Suprapubic skin (tissue), 4 donors: ENCODE data around the gene NKX1-2. TPM values are rescaled to one million over a fixed set of nuclear protein-coding genes. Genes with fewer than 3 reads are reported as not detected.

Experiments
- DNase-seq, 2 donors: peaks; one replicate each; pipeline ENCODE4 v3.0.0-alpha.2; 2019; ENCODE audit warnings: low spot score in 2 of 2
- H3K27ac ChIP-seq: fragments of 200-600 bp; sonication (generic); one replicate; pipeline ENCODE4 v1.5.1; 2019
- H3K27me3 ChIP-seq: fragments of 200-600 bp; sonication (generic); one replicate; pipeline ENCODE4 v1.5.1; 2019
- H3K36me3 ChIP-seq: fragments of 200-600 bp; sonication (generic); one replicate; pipeline ENCODE4 v1.5.1; 2019
- H3K4me1 ChIP-seq: fragments of 200-600 bp; sonication (generic); one replicate; pipeline ENCODE4 v1.5.1; 2019
- H3K4me3 ChIP-seq: fragments of 200-600 bp; sonication (generic); one replicate; pipeline ENCODE4 v1.5.1; 2019; ENCODE audit warnings: mild to moderate bottlenecking
- H3K9me3 ChIP-seq: fragments of 200-600 bp; sonication (generic); one replicate; pipeline ENCODE4 v1.5.1; 2019
- CTCF ChIP-seq, 2 donors: fragments of 200-600 bp in 1 of 2; fragments of 450-650 bp in 1 of 2; sonication (generic) in 1 of 2; IDR thresholded peaks; one replicate each; pipeline ENCODE4 v1.5.1; 2016 to 2019; ENCODE audit warnings: antibody characterized with exemption in 2 of 2, mild to moderate bottlenecking in 1 of 2, moderate library complexity in 1 of 2
- EP300 ChIP-seq: sonication (generic); formaldehyde crosslinking; IDR thresholded peaks from one replicate; pipeline ENCODE4 v1.6.1; 2017; ENCODE audit warnings: antibody characterized with exemption
- POLR2A ChIP-seq, 2 donors: fragments of 450-650 bp; IDR thresholded peaks; one replicate each; pipeline ENCODE4 v1.6.1; 2017; ENCODE audit warnings: antibody characterized with exemption in 2 of 2, mild to moderate bottlenecking in 2 of 2, moderate library complexity in 2 of 2
- POLR2AphosphoS5 ChIP-seq, 3 donors: sonication (generic); formaldehyde crosslinking; IDR thresholded peaks; one replicate each; pipeline ENCODE4 v1.6.1; 2017; ENCODE audit warnings: antibody characterized with exemption in 3 of 3
- WGBS: methylation state at CpG from one replicate; pipeline ENCODE4 v1.1.5; 2018; 5-methylcytosine and 5-hydroxymethylcytosine counted together
- total RNA-seq, 4 donors: library from RNA; depleted of rRNA; stranded (reverse); fragments of >200 nt; gene quantifications; one replicate each; pipeline ENCODE4 v1.1.0, GENCODE V29; 2016

Gene NKX1-2
- total RNA-seq, 4 donors from 2014 or later = 0.56 to 3.3 (median 1.0) TPM

- H3K4me1 ChIP-seq = no peaks in the 10 kb centered on the region
- no peaks in the 10 kb centered on the region for H3K27me3 ChIP-seq
- TF ChIP-seq POLR2A (IDR thresholded peaks at IDR 0.05) (no peak), EP300 (no peak), POLR2AphosphoS5 (IDR thresholded peaks at IDR 0.05) (no peak), CTCF (IDR thresholded peaks at IDR 0.05) (no peak)
- H3K36me3 ChIP-seq = no peaks in the 10 kb centered on the region
- H3K4me3 ChIP-seq = no peak overlapping the region
- no peak overlapping the region for H3K27ac ChIP-seq
- no CpG with 5 or more reads among the region's 13 CpGs for WGBS
- DNase-seq = no peak
- no peaks in the 10 kb centered on the region for H3K9me3 ChIP-seq
Observed at GRCh38 chr10:124468624-124469023, 18.8 kb upstream of the NKX1-2 start.

DNA sequence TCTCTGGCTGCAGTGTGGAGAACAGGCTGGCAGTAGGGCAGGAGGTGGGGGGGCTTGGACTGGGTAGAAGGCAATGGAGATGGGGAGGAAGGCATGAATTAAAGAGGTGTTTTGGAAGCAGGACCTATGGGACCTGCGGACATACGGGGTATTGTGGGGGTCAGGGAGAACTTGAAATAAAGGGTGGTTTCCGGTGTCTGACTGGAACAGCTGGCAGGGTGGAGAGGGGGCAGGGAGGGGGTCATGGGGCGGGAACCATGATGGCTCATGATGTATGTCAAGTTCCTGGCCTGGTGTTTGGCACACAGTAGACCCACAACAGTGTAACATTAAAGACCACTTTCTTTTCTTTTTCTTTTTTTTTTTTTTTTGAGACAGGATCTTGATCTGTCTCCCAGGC, 17.3 kb upstream of the NKX1-2 start:
- H3K36me3 ChIP-seq = no peaks in the 10 kb centered on the region
- peaks cover 4% of the 10 kb centered on the region for H3K4me1 ChIP-seq
- H3K27ac ChIP-seq = no peak overlapping the region
- DNase-seq = no peak
- TF ChIP-seq CTCF (IDR thresholded peaks at IDR 0.05) (no peak), EP300 (no peak), POLR2A (IDR thresholded peaks at IDR 0.05) (no peak), POLR2AphosphoS5 (IDR thresholded peaks at IDR 0.05) (no peak)
- H3K27me3 ChIP-seq = no peaks in the 10 kb centered on the region
- no peak overlapping the region for H3K4me3 ChIP-seq
- WGBS = 88% methylated on average over 4 of the region's 4 CpGs
- no peaks in the 10 kb centered on the region for H3K9me3 ChIP-seq

DNA sequence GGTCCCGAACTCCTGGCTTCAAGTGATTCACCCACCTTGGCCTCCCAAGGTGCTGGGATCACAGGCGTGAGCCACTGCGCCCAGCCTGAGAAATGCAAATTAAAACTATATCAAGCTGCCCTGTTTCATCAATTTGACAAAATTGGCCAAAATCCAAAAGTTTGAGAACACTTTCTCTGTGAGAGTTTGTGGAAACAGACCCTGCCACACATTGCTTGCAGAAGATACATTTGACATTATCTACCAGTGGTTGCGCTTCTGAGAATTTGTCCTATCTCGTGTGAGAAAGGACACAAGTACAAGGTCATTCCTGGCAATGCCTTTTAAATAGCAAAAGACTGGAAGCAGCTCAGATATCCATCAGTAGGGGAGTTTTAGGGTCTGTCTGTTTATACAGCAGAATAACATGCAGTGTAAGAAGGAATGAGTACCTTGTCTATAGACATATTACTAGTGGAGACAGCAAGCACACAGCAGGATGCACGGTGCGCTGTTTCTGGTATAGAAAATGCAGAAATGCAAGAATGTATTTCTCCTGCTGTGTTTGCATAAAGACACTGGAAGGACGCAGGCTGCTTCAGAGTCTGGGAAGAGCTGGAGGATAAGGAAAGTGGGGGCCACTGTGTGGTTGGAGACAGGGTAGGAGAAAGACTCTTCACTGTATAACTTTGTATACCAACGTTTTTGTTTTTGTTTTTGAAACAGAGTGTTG, 16.1 kb upstream of the NKX1-2 start:
- WGBS = 83% methylated on average over 9 of the region's 9 CpGs
- TF ChIP-seq EP300 (no peak), POLR2AphosphoS5 (IDR thresholded peaks at IDR 0.05) (no peak), CTCF (IDR thresholded peaks at IDR 0.05) (no peak), POLR2A (IDR thresholded peaks at IDR 0.05) (no peak)
- no peaks in the 10 kb centered on the region for H3K9me3 ChIP-seq

DNA sequence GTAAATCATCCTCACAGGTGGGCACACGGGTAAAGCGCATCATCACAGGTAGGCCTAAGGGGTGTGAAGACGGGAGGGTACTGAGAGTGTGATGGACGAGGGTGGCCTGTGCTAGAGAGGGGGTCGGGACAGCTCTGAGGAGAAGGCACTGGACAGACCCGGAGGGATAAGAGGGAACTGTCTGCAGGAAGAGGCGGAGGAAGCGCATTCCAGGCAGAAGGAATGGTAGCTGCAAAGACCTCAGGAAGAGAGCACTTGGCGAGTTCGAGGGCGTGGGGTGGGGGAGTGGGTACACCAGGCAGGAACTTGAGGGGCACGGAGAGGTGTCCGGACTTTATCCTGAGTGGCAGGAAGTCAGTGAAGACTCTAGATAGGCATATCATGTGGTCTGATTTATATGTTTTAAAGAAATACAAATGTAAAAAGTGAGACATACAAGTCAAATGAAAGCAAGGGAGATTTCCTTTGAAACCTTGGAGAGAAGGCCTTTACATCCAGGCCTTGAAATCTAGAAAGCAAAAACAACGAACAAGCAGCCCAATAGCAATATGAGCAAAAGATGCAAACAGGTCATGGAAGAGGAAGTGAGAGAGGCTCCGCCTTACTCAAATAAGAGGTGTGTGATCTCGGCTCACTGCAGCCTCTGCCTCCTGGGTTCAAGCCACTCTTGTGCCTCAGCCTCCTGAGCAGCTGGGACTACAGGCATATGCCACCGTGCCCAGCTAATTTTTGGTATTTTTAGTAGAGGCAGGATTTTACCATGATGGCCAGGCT, 15.4 kb upstream of the NKX1-2 start:
- no peak overlapping the region for H3K27ac ChIP-seq
- DNase-seq = no peak
- H3K4me3 ChIP-seq = no peak overlapping the region
- no peaks in the 10 kb centered on the region for H3K36me3 ChIP-seq
- WGBS = 80% methylated on average over 17 of the region's 17 CpGs
- no peaks in the 10 kb centered on the region for H3K27me3 ChIP-seq
- H3K4me1 ChIP-seq = peaks cover 9% of the 10 kb centered on the region
- no peaks in the 10 kb centered on the region for H3K9me3 ChIP-seq
- TF ChIP-seq CTCF (IDR thresholded peaks at IDR 0.05) = no peak
- no peak for TF ChIP-seq POLR2A (IDR thresholded peaks at IDR 0.05)
- no peak for TF ChIP-seq POLR2AphosphoS5 (IDR thresholded peaks at IDR 0.05)
- no peak for TF ChIP-seq EP300

More for the DNA sequence above, 16.1 kb upstream of the NKX1-2 start:
- Histone ChIP-seq H3K4me1 (peaks cover 9% of the 10 kb centered on the region), H3K36me3 (no peaks in the 10 kb centered on the region), H3K27ac (no peak overlapping the region), H3K4me3 (no peak overlapping the region), H3K27me3 (no peaks in the 10 kb centered on the region)
- DNase-seq = no peak
